IMR-90 (cell line): ENCODE results near the gene ANO9. TPM values are rescaled to one million over a fixed set of nuclear protein-coding genes. Genes with fewer than 3 reads are reported as not detected.

Source experiments
- ATAC-seq: fragments of 200-7000 bp; cut with Tn5 transposase; 2 replicates; pipeline ENCODE4 v1.9.1; 2020; ENCODE audit warnings: low read depth, mild to moderate bottlenecking, moderate library complexity
- BruUV-seq: library from RNA; stranded (reverse); fragments of 400-500 nt; replicated peaks from 2 replicates; lab custom pipeline; 2021; lab: Mats Ljungman, UMichigan
- CTCF ChIA-PET: fragments of 300-600 bp; formaldehyde crosslinking; extraction: SDS; loops from one replicate; lab custom pipeline; 2021; ENCODE audit warnings: antibody characterized with exemption; lab: Yijun Ruan, JAX
- POLR2A ChIA-PET: fragments of 300-600 bp; sonication (Branson Sonifier 250); formaldehyde crosslinking; loops from one replicate; lab custom pipeline; 2022; ENCODE audit warnings: antibody characterized with exemption; ENCODE audit not compliant: unreplicated experiment; lab: Charles Lee
- DNase-seq: peaks from one replicate; pipeline ENCODE4 v3.0.0; 2013
- H2AFZ ChIP-seq: replicated peaks from 2 replicates; pipeline ENCODE3; 2013; ENCODE audit warnings: low read length, mild to moderate bottlenecking; ENCODE audit not compliant: poor library complexity
- H2AK5ac ChIP-seq: 2 replicates; pipeline ENCODE4 v1.6.1; 2013; ENCODE audit warnings: low read depth, low read length, inconsistent platforms
- H2AK9ac ChIP-seq: replicated peaks from 2 replicates; pipeline ENCODE3; 2013; ENCODE audit warnings: mild to moderate bottlenecking, low read depth, low read length, moderate library complexity; ENCODE audit not compliant: poor library complexity
- H2BK120ac ChIP-seq: 2 replicates; pipeline ENCODE4 v1.6.1; 2013; ENCODE audit warnings: low read depth, low read length, inconsistent platforms
- H2BK15ac ChIP-seq: 3 replicates; pipeline ENCODE4 v1.6.1; 2013; ENCODE audit warnings: low read depth, low read length, inconsistent platforms
- H2BK20ac ChIP-seq: 2 replicates; pipeline ENCODE4 v1.6.1; 2013; ENCODE audit warnings: low read depth, mild to moderate bottlenecking, inconsistent platforms, low read length, moderate library complexity
- H2BK5ac ChIP-seq: 2 replicates; pipeline ENCODE4 v1.6.1; 2013; ENCODE audit warnings: mild to moderate bottlenecking, low read depth, low read length, inconsistent platforms; ENCODE audit not compliant: poor library complexity, severe bottlenecking
- H3K14ac ChIP-seq: replicated peaks from 2 replicates; pipeline ENCODE4 v1.6.1; 2013; ENCODE audit warnings: low read depth, low read length, inconsistent platforms
- H3K18ac ChIP-seq: 2 replicates; pipeline ENCODE4 v1.6.1; 2013; ENCODE audit warnings: low read depth, low read length, control low read depth
- H3K23ac ChIP-seq: 2 replicates; pipeline ENCODE4 v1.6.1; 2013; ENCODE audit warnings: low read depth, low read length, inconsistent platforms
- H3K27ac ChIP-seq: 2 replicates; pipeline ENCODE4 v1.5.1; 2013; ENCODE audit warnings: mild to moderate bottlenecking, control low read depth, low read length; ENCODE audit not compliant: insufficient read depth
- H3K27me3 ChIP-seq: 2 replicates; pipeline ENCODE4 v1.6.1; 2013; ENCODE audit warnings: low read length; ENCODE audit not compliant: control insufficient read depth, insufficient read depth
- H3K36me3 ChIP-seq: 2 replicates; pipeline ENCODE4 v1.6.1; 2013; ENCODE audit warnings: low read length, mixed read lengths; ENCODE audit not compliant: control insufficient read depth, insufficient read depth
- H3K4ac ChIP-seq: 2 replicates; pipeline ENCODE4 v1.6.1; 2013; ENCODE audit warnings: low read depth, low read length, inconsistent platforms
- H3K4me1 ChIP-seq: 2 replicates; pipeline ENCODE4 v1.6.1; 2013; ENCODE audit warnings: low read length, mixed read lengths; ENCODE audit not compliant: control insufficient read depth, insufficient read depth
- H3K4me2 ChIP-seq: 2 replicates; pipeline ENCODE4 v1.6.1; 2013; ENCODE audit warnings: low read depth, mild to moderate bottlenecking, control low read depth, low read length, moderate library complexity
- H3K4me3 ChIP-seq: 2 replicates; pipeline ENCODE4 v1.5.1; 2013; ENCODE audit warnings: low read depth, mild to moderate bottlenecking, control low read depth, low read length, moderate library complexity; ENCODE audit not compliant: insufficient read depth
- H3K56ac ChIP-seq: 2 replicates; pipeline ENCODE4 v1.6.1; 2013; ENCODE audit warnings: low read length, inconsistent platforms; ENCODE audit not compliant: insufficient read depth; ENCODE audit errors: extremely low read depth
- H3K79me1 ChIP-seq, 2 experiments: 2 replicates each; pipeline ENCODE4 v1.6.1; 2013; ENCODE audit warnings: low read length in 2 of 2, inconsistent platforms in 1 of 2, low read depth in 1 of 2
- H3K9ac ChIP-seq: 2 replicates; pipeline ENCODE4 v1.6.1; 2013; ENCODE audit warnings: low read depth, low read length, control low read depth
- H3K9me1 ChIP-seq: 2 replicates; pipeline ENCODE4 v1.6.1; 2013; ENCODE audit warnings: low read length, inconsistent platforms; ENCODE audit not compliant: insufficient read depth
- H3K9me3 ChIP-seq: 2 replicates; pipeline ENCODE4 v1.6.1; 2013; ENCODE audit warnings: low read length; ENCODE audit not compliant: control insufficient read depth, insufficient read depth
- H4K20me1 ChIP-seq: 2 replicates; pipeline ENCODE4 v1.6.1; 2013; ENCODE audit warnings: low read length, inconsistent platforms; ENCODE audit not compliant: insufficient read depth
- H4K5ac ChIP-seq: 2 replicates; pipeline ENCODE4 v1.6.1; 2013; ENCODE audit warnings: mild to moderate bottlenecking, low read depth, low read length, control low read depth
- H4K8ac ChIP-seq, 2 experiments: 2 replicates each; pipeline ENCODE4 v1.6.1; 2013; ENCODE audit warnings: low read depth in 2 of 2, low read length in 2 of 2, control low read depth in 1 of 2, inconsistent platforms in 1 of 2
- H4K91ac ChIP-seq: 2 replicates; pipeline ENCODE4 v1.6.1; 2013; ENCODE audit warnings: low read depth, low read length, inconsistent platforms; ENCODE audit not compliant: insufficient read depth
- CHD1 ChIP-seq: IDR thresholded peaks from 2 replicates; pipeline ENCODE4 v1.6.1; 2012; ENCODE audit warnings: low read depth, low read length, improper control_type of control experiment
- FOS ChIP-seq: fragments of 150-350 bp; IDR thresholded peaks from 2 replicates; pipeline ENCODE4 v1.6.1; 2016; ENCODE audit warnings: low read depth, low read length
- MAZ ChIP-seq: IDR thresholded peaks from 2 replicates; pipeline ENCODE4 v1.6.1; 2012; ENCODE audit warnings: low read depth, mild to moderate bottlenecking, low read length, improper control_type of control experiment, moderate library complexity, borderline replicate concordance
- RAD21 ChIP-seq: IDR thresholded peaks from 2 replicates; pipeline ENCODE4 v1.6.1; 2012; ENCODE audit warnings: low read length, improper control_type of control experiment
- RCOR1 ChIP-seq: IDR thresholded peaks from 2 replicates; pipeline ENCODE4 v1.6.1; 2012; ENCODE audit warnings: mild to moderate bottlenecking, low read length, improper control_type of control experiment; ENCODE audit not compliant: insufficient replicate concordance
- SMC3 ChIP-seq: fragments of 150-350 bp; IDR thresholded peaks from 2 replicates; pipeline ENCODE4 v1.6.1; 2016; ENCODE audit warnings: low read depth, mild to moderate bottlenecking, antibody characterized with exemption, low read length, moderate library complexity
- WGBS, 2 experiments: methylation state at CpG; one replicate each; pipeline versions ENCODE4 v1.1.5 to v1.1.7; 2013; ENCODE audit warnings: missing lambda C conversion rate in 2 of 2; ENCODE audit not compliant: insufficient read length in 1 of 2; ENCODE audit errors: extremely low coverage in 2 of 2; 5-methylcytosine and 5-hydroxymethylcytosine counted together
- dilution Hi-C: fragments of 300-500 bp; cut with HindIII; formaldehyde crosslinking; loops from one replicate; pipeline ENCODE4 v1.14.3; 2018; ENCODE audit warnings: low sequenced_read_pairs; ENCODE audit not compliant: unreplicated experiment
- in situ Hi-C: fragments of 300-500 bp; cut with MboI; formaldehyde crosslinking; loops from 3 replicates; pipeline ENCODE4 v1.14.3; 2019; ENCODE audit warnings: low sequenced_read_pairs, inconsistent platforms, mixed read lengths
- intact Hi-C: fragments of 100-400 bp; cut with micrococcal nuclease; formaldehyde crosslinking; loops from 2 replicates; pipeline ENCODE4 v1.10.0; 2022
- polyA plus RNA-seq, 3 experiments: library from polyadenylated mRNA; depleted of rRNA; stranded (reverse); fragments of >200 nt; gene quantifications; 2 replicates each; pipeline ENCODE4 v1.2.3, GENCODE V29; 2012; ENCODE audit warnings: low replicate concordance in 1 of 3
- total RNA-seq: library from RNA; depleted of rRNA; stranded (reverse); fragments of >200 nt; gene quantifications from 2 replicates; pipeline ENCODE4 v1.2.3, GENCODE V29; 2012

The ANO9 gene
- total and polyA plus RNA-seq, 2 of the 4 experiments (the other 2 are of a cell fraction) = not detected

- no peak overlapping the region for H4K91ac ChIP-seq
- H4K8ac ChIP-seq = no peak overlapping the region
- H3K14ac ChIP-seq = no peak overlapping the region
- H2BK15ac ChIP-seq = no peak overlapping the region
- no peak overlapping the region for H3K27ac ChIP-seq
- no peaks in the 10 kb centered on the region for H4K20me1 ChIP-seq
- POLR2A ChIA-PET = no interaction called here
- intact Hi-C loops = no loop called here
- peaks cover 31% of the 10 kb centered on the region; the same call in 1 of the 2 replicates for H3K36me3 ChIP-seq
- H3K4me2 ChIP-seq = no peak overlapping the region
- CTCF ChIA-PET = no interaction called here
- in situ Hi-C loops = no loop called here
- no peak overlapping the region for H3K9ac ChIP-seq
- no TSS peak for BruUV-seq
- no peaks in the 10 kb centered on the region for H3K9me1 ChIP-seq
- H3K4ac ChIP-seq = no peak overlapping the region
- H3K56ac ChIP-seq = no peak overlapping the region
- no peak overlapping the region for H2BK20ac ChIP-seq
- TF ChIP-seq RCOR1 (no peak), SMC3 (no peak), RAD21 (no peak), FOS (no peak), MAZ (no peak), CHD1 (no peak)
- H3K27me3 ChIP-seq = no peaks in the 10 kb centered on the region
- DNase-seq (no peak), ATAC-seq (no peak)
- H3K4me3 ChIP-seq = no peak overlapping the region
- no peak overlapping the region for H2AK5ac ChIP-seq
- no peak overlapping the region for H3K18ac ChIP-seq
- 95% methylated on average over 11 of the region's 23 CpGs; no CpG with 5 or more reads in 1 of the 2 experiments for WGBS, 2 experiments
- no peak overlapping the region for H2AK9ac ChIP-seq
- H2AFZ ChIP-seq = no peak overlapping the region
- H2BK5ac ChIP-seq = no peak overlapping the region
- H3K23ac ChIP-seq = no peak overlapping the region
- no peaks in the 10 kb centered on the region for H3K4me1 ChIP-seq
- dilution Hi-C loops = no loop called here
- no peaks in the 10 kb centered on the region for H3K79me1 ChIP-seq
- no peak overlapping the region for H2BK120ac ChIP-seq
- H3K9me3 ChIP-seq = no peaks in the 10 kb centered on the region
- no peak overlapping the region for H4K5ac ChIP-seq
Measured at GRCh38 chr11:380491-380890, 61.3 kb downstream of the ANO9 start.
